GM10248 (cell line): Measurements from ENCODE around the gene PRKCZ.

Experiments
- CTCF ChIA-PET: fragments of 300-600 bp; sonication (Branson Sonifier 250); formaldehyde crosslinking; extraction: SDS; loops from one replicate; lab custom pipeline; 2021; ENCODE audit warnings: antibody characterized with exemption; lab: Yijun Ruan, JAX
- POLR2A ChIA-PET: fragments of 350-650 bp; sonication (Branson Sonifier 250); formaldehyde crosslinking; extraction: SDS; loops from one replicate; lab custom pipeline; 2020; ENCODE audit warnings: antibody characterized with exemption; lab: Yijun Ruan, JAX
- DNase-seq: peaks from one replicate; pipeline ENCODE4 v3.0.0; 2012; ENCODE audit errors: extremely low spot score
- CTCF ChIP-seq: IDR thresholded peaks from 2 replicates; pipeline ENCODE4 v1.5.1; 2012; ENCODE audit warnings: mild to moderate bottlenecking, low read depth; ENCODE audit errors: extremely low read depth, missing control alignments, control extremely low read depth

PRKCZ gene

GRCh38 chr1:2049225-2049717 is 940 bp upstream of the PRKCZ start:
- DNase-seq: no peak
- TF ChIP-seq CTCF: no peak
- POLR2A ChIA-PET: no interaction called here
- CTCF ChIA-PET: no interaction called here

- DNase-seq: no peak
- ChIA-PET CTCF (no interaction called here), POLR2A (no interaction called here)
- no peak for TF ChIP-seq CTCF
Measured at GRCh38 chr1:2050461-2050792, 216 bp downstream of the PRKCZ start.

GRCh38 chr1:2050793-2051682 is 827 bp downstream of the PRKCZ start:
- POLR2A ChIA-PET: no interaction called here
- no peak for DNase-seq
- CTCF ChIA-PET: no interaction called here
- no peak for TF ChIP-seq CTCF

- ChIA-PET POLR2A (no interaction called here), CTCF (no interaction called here)
- no peak for TF ChIP-seq CTCF
- no peak for DNase-seq
Measured at GRCh38 chr1:2052054-2052679, 2.0 kb downstream of the PRKCZ start.

GRCh38 chr1:2052756-2053155 is 2.5 kb downstream of the PRKCZ start:
- TF ChIP-seq CTCF: no peak
- ChIA-PET CTCF (interaction anchor here (4.8 kb wide), 1 partner anchor 7 kb away, joined by 28 read pairs; no protein-coding TSS in a partner anchor), POLR2A (no interaction called here)
- no peak for DNase-seq

- POLR2A ChIA-PET: no interaction called here
- DNase-seq: no peak
- no peak for TF ChIP-seq CTCF
- CTCF ChIA-PET: interaction anchor here (4.8 kb wide), 1 partner anchor 8 kb away, joined by 28 read pairs; no protein-coding TSS in a partner anchor
Measured at GRCh38 chr1:2053217-2053616, 3.0 kb downstream of the PRKCZ start.
